ENCODE results near the gene MYO1D.

DNA sequence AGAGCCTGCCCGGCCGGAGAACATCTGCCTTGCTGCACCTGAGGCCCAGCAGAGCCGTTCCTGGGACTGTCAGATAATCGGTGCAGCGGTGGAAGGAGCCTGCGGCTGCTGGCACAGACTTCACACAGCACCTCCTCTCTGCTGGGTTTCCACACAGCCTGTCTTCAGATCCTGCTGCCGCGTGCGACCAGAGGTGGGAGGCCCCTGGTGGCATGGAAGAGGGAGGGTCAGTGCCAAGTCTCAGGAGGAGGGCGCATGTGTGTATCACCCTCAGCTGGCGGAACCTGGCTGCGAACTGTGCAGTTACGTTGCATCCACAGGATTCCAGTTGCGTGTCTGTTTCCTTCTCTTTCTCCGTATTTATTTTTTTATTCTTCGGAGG, 386.8 kb downstream of the MYO1D start:
- TF ChIP-seq CTCF (IDR thresholded peaks at IDR 0.05): no peak
- TF ChIP-seq CREB1 (CRISPR knock-in tag; IDR thresholded peaks at IDR 0.05): no peak
- no peak for TF ChIP-seq MXD4 (CRISPR knock-in tag; IDR thresholded peaks at IDR 0.05; ENCODE audit: borderline replicate concordance)
- no peak for TF ChIP-seq ZNF317 (CRISPR knock-in tag; IDR thresholded peaks at IDR 0.05; ENCODE audit: borderline replicate concordance, low read depth)
- no peak for TF ChIP-seq MAX (CRISPR knock-in tag; IDR thresholded peaks at IDR 0.05)
- TF ChIP-seq, protein P1, sequence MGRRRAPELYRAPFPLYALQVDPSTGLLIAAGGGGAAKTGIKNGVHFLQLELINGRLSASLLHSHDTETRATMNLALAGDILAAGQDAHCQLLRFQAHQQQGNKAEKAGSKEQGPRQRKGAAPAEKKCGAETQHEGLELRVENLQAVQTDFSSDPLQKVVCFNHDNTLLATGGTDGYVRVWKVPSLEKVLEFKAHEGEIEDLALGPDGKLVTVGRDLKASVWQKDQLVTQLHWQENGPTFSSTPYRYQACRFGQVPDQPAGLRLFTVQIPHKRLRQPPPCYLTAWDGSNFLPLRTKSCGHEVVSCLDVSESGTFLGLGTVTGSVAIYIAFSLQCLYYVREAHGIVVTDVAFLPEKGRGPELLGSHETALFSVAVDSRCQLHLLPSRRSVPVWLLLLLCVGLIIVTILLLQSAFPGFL (CRISPR knock-in tag; IDR thresholded peaks at IDR 0.05; ENCODE audit: borderline replicate concordance): no peak
- TF ChIP-seq, protein P2, sequence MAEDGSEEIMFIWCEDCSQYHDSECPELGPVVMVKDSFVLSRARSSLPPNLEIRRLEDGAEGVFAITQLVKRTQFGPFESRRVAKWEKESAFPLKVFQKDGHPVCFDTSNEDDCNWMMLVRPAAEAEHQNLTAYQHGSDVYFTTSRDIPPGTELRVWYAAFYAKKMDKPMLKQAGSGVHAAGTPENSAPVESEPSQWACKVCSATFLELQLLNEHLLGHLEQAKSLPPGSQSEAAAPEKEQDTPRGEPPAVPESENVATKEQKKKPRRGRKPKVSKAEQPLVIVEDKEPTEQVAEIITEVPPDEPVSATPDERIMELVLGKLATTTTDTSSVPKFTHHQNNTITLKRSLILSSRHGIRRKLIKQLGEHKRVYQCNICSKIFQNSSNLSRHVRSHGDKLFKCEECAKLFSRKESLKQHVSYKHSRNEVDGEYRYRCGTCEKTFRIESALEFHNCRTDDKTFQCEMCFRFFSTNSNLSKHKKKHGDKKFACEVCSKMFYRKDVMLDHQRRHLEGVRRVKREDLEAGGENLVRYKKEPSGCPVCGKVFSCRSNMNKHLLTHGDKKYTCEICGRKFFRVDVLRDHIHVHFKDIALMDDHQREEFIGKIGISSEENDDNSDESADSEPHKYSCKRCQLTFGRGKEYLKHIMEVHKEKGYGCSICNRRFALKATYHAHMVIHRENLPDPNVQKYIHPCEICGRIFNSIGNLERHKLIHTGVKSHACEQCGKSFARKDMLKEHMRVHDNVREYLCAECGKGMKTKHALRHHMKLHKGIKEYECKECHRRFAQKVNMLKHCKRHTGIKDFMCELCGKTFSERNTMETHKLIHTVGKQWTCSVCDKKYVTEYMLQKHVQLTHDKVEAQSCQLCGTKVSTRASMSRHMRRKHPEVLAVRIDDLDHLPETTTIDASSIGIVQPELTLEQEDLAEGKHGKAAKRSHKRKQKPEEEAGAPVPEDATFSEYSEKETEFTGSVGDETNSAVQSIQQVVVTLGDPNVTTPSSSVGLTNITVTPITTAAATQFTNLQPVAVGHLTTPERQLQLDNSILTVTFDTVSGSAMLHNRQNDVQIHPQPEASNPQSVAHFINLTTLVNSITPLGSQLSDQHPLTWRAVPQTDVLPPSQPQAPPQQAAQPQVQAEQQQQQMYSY (CRISPR knock-in tag; IDR thresholded peaks at IDR 0.05): no peak
